ENCODE measurements around the gene TEX54.
"Not testable (repeated sequence)": the region's sequence is repeated elsewhere in the genome, so short reads cannot be mapped to it uniquely, and the experiment has no call there.

DNA sequence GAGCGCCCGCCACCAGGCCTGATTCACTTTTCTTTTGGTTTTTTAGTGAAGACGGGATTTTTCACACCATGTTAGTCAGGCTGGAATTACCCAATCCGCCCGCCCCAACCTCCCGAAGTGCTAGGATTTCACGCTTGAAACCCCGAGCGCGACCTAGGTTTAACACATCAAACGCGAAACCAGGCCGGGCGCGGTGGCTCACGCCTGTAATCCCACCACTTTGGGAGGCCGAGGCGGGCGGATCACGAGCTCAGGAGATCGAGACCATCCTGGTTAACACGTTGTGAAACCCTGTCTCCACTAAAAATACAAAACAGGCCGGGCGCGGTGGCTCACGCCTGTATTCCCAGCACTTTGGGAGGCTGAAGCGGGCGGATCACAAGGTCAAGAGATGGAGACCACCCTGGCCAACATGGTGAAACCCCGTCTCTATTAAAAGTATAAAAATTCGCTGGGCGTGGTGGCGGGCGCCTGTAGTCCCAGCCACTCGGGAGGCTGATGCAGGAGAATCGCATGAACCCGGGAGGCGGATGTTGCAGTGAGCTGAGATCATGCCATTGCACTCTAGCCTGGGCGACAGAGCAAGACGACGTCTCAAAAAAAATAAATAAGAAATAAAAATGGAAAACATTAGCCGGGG is 8.2 kb upstream of the TEX54 start:
- TF ChIP-seq ZNF384 (IDR thresholded peaks at IDR 0.05); FOXM1 (IDR thresholded peaks at IDR 0.05; ENCODE audit: borderline replicate concordance); FOXK2 (IDR thresholded peaks at IDR 0.05); LEF1 (IDR thresholded peaks at IDR 0.05; ENCODE audit: borderline replicate concordance); TARDBP (IDR thresholded peaks at IDR 0.05); ARNT (IDR thresholded peaks at IDR 0.05); ELF4 (IDR thresholded peaks at IDR 0.05); BHLHE40 (IDR thresholded peaks at IDR 0.05; ENCODE audit: borderline replicate concordance); SP1 (IDR thresholded peaks at IDR 0.05): not testable (repeated sequence)
